Ishikawa (cell line): ENCODE data around the gene CDK16.

Experiments used
- CEBPB ChIP-seq: IDR thresholded peaks from 2 replicates; pipeline ENCODE4 v1.6.1; 2012
- EP300 ChIP-seq: IDR thresholded peaks from 2 replicates; pipeline ENCODE4 v1.6.1; 2012; ENCODE audit warnings: borderline replicate concordance
- RAD21 ChIP-seq: IDR thresholded peaks from 2 replicates; pipeline ENCODE4 v1.6.1; 2012; ENCODE audit warnings: low read depth
- REST ChIP-seq: IDR thresholded peaks from 2 replicates; pipeline ENCODE4 v1.6.1; 2012; ENCODE audit warnings: low read depth, mild to moderate bottlenecking
- TAF1 ChIP-seq: IDR thresholded peaks from 2 replicates; pipeline ENCODE4 v1.6.1; 2012; ENCODE audit warnings: low read depth, mild to moderate bottlenecking

DNA sequence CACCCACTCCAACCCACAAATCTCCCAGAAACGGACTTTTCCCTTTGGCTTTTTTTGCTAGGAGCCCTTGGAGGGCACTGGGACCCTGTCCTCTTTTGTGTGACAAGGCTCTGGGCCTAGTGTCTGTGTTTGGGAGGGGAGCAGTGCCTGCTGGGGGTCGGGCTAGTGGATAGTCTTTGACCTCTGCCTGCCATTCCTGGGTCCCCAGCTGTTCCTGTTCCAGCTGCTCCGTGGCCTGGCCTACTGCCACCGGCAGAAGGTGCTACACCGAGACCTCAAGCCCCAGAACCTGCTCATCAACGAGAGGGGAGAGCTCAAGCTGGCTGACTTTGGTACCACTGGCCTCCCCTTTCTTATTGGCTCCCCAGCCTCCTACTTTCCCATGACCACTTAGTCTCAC is 7.6 kb downstream of the CDK16 start:
- no peak for TF ChIP-seq REST
- no peak for TF ChIP-seq CEBPB
- no peak for TF ChIP-seq TAF1
- TF ChIP-seq EP300, result no peak
- TF ChIP-seq RAD21, result no peak
